SK-N-MC (cell line): ENCODE results near the gene MST1R.
"Not testable (repeated sequence)": the region's sequence is repeated elsewhere in the genome, so short reads cannot be mapped to it uniquely, and the experiment has no call there.

Source experiments
- EZH2 ChIP-seq: fragments of 200-600 bp; sonication (generic); IDR thresholded peaks from one replicate; pipeline ENCODE4 v1.6.1; 2017; ENCODE audit warnings: antibody characterized with exemption
- POLR2AphosphoS5 ChIP-seq: IDR thresholded peaks from 2 replicates; pipeline ENCODE4 v1.6.1; 2012; ENCODE audit warnings: mild to moderate bottlenecking, low read depth, low read length, borderline replicate concordance

DNA sequence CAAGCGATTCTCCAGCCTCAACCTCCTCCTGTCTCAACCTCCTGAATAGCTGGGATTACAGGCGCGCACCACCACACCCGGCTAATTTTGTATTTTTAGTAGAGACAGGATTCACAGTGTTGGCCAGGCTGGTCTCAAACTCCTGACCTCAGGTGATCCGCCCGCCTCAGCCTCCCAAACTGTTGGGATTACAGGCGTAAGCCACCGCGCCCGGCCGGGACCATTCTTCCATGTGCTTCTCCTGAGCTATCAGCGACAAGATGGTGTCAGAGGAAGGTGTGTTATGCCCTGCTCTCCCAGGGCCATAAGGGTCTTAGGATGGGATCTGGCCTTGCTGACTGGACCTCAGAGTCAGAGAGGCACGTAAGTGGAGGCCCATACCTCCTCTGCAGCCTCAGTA is 775 bp upstream of the MST1R start:
- not testable (repeated sequence) for TF ChIP-seq EZH2, POLR2AphosphoS5
